ENCODE measurements around the gene NUB1. TPM values are rescaled to one million over a fixed set of nuclear protein-coding genes. Genes with fewer than 3 reads are reported as not detected.

Gene NUB1
- total RNA-seq, 2 donors from 2014 or later: 79.0 to 84.1 TPM

DNA sequence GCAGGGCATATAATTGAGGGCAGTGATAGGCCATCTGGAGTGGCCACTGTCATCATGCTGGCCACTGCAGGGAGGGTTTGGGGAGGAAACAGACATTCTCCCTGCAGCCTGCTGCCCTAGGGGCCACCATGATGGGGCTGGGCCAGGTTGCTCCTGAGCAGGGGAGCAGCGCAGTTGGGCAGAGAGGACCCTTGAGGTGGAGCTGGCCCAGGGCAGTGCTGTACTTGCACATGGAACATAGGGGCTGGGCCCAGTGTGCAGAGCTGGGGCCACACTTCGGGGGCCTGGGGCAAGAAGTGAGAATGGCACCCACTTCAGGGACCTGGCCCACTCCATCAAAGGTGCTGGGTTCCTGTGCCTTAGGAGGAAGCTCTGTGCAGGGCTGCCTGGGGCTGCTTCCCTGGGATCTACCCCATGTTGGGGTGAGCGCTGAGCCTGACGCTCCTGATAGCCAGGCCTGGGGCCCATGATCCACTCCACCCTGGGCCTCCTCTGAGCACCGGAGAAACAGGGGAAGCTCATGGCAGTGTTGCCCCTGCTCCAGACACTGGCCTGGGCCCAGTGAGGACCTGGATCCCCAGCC is 21.3 kb upstream of the NUB1 start:
- H3K27me3 Mint-ChIP-seq (ENCODE audit: low read depth): peaks cover 13% of the 10 kb centered on the region
- no peak overlapping the region for H3K4me3 Mint-ChIP-seq

DNA sequence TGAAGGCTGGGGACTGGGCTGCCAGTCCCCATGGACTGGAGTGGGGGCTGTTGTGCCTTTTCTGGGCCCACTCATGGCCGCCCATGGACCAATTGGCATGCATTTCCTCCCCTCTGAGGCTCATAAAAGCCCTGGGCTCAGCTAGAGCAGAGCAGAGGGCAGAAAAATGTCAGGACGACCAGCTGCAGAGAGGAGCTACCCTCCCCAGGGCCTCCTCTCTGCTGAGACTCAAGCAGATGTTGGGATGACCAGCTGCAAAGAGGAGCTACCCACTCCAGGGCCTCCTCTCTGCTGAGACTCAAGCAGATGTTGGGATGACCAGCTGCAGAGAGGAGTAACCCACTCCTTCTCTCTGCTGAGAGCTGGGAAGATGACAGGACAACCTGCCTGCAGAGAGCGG is 20.3 kb upstream of the NUB1 start:
- Mint-ChIP-seq H3K4me1 (ENCODE audit: low read depth) (no peaks in the 10 kb centered on the region), H3K27ac (no peak overlapping the region), H3K4me3 (no peak overlapping the region), H3K9me3 (peaks cover 5 to 10% of the 10 kb centered on the region in 2 donors), H3K36me3 (ENCODE audit: insufficient read depth in 2 of 2) (peaks cover 6 to 10% of the 10 kb centered on the region in 2 donors), H3K27me3 (ENCODE audit: low read depth) (peaks cover 13% of the 10 kb centered on the region)
- DNase-seq (no peak), ATAC-seq (replicated peaks in 1 of 2) (no peak)

More for the DNA sequence above, 21.3 kb upstream of the NUB1 start:
- Mint-ChIP-seq H3K27ac (no peak overlapping the region), H3K36me3 (ENCODE audit: insufficient read depth in 2 of 2) (peaks cover 6 to 10% of the 10 kb centered on the region in 2 donors), H3K4me1 (ENCODE audit: low read depth) (peaks cover under 1% of the 10 kb centered on the region), H3K9me3 (peaks cover 5 to 10% of the 10 kb centered on the region in 2 donors)
- DNase-seq (no peak), ATAC-seq (replicated peaks in 1 of 2) (no peak)

DNA sequence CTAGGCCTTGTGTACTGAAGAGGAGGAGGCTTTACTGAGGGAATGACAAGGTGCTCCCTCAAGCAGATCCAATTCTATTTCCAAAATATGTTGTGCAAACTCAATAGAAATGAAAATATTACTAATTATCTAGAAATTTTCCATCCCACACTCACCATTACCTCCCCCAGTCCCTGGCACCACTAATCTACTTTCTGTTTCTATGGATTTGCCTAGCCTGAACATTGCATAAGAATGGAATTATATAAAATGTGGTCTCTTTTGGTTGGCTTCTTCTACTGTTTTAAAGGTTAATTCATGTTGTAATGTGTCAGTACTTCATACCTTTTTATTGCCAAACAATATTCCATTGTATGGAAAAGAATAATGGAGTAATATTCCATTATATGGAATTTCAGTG is 18.7 kb upstream of the NUB1 start:
- Mint-ChIP-seq H3K4me1 (ENCODE audit: low read depth) (no peaks in the 10 kb centered on the region), H3K36me3 (ENCODE audit: insufficient read depth in 2 of 2) (peaks cover 6 to 12% of the 10 kb centered on the region in 2 donors), H3K4me3 (no peak overlapping the region), H3K27me3 (ENCODE audit: low read depth) (peaks cover 18% of the 10 kb centered on the region), H3K27ac (no peak overlapping the region), H3K9me3 (peaks cover 5 to 12% of the 10 kb centered on the region in 2 donors)
- no peak for DNase-seq
- ATAC-seq (replicated peaks in 1 of 2): no peak

DNA sequence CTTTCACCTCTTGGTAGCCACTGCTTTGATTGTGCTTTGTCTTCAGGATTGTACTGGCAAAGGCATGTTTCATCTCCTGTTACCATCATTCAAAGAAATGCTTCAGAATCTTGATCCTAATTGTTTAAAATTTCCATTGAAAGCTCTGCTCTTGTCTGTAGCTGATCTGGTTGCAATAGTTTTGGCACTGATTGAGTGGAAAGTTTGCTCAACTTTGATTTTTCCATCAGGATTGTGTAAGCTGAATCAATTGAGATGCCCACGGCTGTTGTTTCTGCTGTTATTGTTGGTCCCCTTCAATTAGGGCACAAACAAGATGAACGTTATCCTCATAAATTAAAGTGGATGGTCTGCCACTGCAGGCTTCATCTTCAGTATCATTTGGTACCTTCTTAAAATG is 14.6 kb upstream of the NUB1 start:
- Mint-ChIP-seq H3K27ac (no peak overlapping the region), H3K4me1 (ENCODE audit: low read depth) (no peaks in the 10 kb centered on the region), H3K36me3 (ENCODE audit: insufficient read depth in 2 of 2) (peaks cover 0 to 2% of the 10 kb centered on the region in 2 donors), H3K9me3 (peaks cover 0 to 2% of the 10 kb centered on the region in 2 donors), H3K27me3 (ENCODE audit: low read depth) (peaks cover 18% of the 10 kb centered on the region), H3K4me3 (no peak overlapping the region)
- ATAC-seq (replicated peaks in 1 of 2): no peak
- DNase-seq: no peak

DNA sequence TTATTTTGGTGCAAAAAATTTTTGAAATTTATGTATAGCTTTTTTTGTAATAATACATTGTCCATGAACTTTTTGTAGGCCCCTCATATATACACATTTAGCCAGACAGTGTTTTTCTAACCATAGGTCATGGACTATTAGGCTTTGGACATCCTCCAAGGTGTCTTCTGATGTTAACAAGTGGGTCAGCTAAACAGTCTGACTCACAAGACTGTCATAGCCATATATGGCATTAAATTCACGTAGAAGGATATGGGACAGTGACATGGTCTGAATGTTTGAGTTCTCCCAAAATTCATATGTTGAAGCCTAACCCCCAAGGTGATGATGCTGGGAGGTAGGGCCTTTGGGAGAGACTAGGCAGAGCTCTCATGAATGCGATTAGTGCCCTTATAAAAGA is 14.0 kb upstream of the NUB1 start:
- DNase-seq (no peak), ATAC-seq (replicated peaks in 1 of 2) (no peak)
- Mint-ChIP-seq H3K36me3 (ENCODE audit: insufficient read depth in 2 of 2) (peaks cover 0 to 2% of the 10 kb centered on the region in 2 donors), H3K27me3 (ENCODE audit: low read depth) (peaks cover 18% of the 10 kb centered on the region), H3K4me3 (no peak overlapping the region), H3K9me3 (peaks cover 0 to 2% of the 10 kb centered on the region in 2 donors), H3K4me1 (ENCODE audit: low read depth) (no peaks in the 10 kb centered on the region), H3K27ac (no peak overlapping the region)

DNA sequence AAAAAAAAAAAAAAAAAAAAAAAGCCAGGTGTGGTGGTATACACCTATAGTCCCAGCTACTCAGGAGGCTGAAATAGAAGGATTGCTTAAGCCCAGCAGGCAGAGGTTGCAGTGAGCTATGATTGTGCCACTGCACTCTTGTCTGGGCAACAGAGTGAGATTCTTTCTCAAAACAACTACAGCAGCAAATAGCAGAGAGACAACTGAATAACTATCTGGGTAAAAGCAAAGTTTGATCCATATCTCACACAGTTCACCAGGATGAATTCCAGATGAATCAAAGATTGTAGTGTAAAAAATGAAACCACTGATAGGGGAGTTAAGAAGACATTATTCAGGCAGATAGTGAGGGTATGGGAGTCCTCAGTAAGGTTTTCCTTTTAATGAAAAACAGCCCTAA is 11.4 kb upstream of the NUB1 start:
- H3K27me3 Mint-ChIP-seq (ENCODE audit: low read depth): peaks cover 7% of the 10 kb centered on the region
- ATAC-seq (replicated peaks in 1 of 2): no peak
- H3K4me1 Mint-ChIP-seq (ENCODE audit: low read depth): no peaks in the 10 kb centered on the region
- H3K9me3 Mint-ChIP-seq: peaks cover 0 to 2% of the 10 kb centered on the region in 2 donors
- H3K4me3 Mint-ChIP-seq: no peak overlapping the region
- no peak overlapping the region for H3K27ac Mint-ChIP-seq
- H3K36me3 Mint-ChIP-seq (ENCODE audit: insufficient read depth in 2 of 2): peaks cover 0 to 2% of the 10 kb centered on the region in 2 donors
- no peak for DNase-seq

- no peak for DNase-seq
- Mint-ChIP-seq H3K4me1 (ENCODE audit: low read depth) (no peaks in the 10 kb centered on the region), H3K27ac (no peak overlapping the region), H3K36me3 (ENCODE audit: insufficient read depth in 2 of 2) (peaks cover 0 to 2% of the 10 kb centered on the region in 2 donors), H3K9me3 (peaks cover 0 to 2% of the 10 kb centered on the region in 2 donors), H3K4me3 (no peak overlapping the region), H3K27me3 (ENCODE audit: low read depth) (peaks cover 5% of the 10 kb centered on the region)
- ATAC-seq (replicated peaks in 1 of 2): no peak
These were observed 11.0 kb upstream of the NUB1 start for GRCh38 chr7:151330661-151331060.

DNA sequence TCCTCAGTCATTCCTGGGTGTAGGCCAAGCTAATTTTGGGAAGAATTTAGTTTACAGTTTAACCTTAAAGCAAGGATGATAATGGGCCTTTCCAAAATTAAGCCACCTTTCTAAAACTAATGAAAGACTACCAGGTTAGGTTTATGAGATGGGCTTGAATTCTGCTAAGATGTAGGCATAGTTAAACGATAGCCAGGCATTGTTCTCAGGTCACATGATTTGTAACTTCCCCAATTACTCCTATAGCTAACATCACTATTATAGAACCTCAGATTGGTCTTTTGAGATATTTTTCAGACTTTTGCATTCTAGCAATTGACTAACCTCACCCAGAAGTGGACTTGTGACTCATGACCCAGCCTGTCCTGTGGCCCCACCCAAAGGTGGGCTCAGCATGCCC is 7.0 kb upstream of the NUB1 start:
- Mint-ChIP-seq H3K27me3 (ENCODE audit: low read depth) (no peaks in the 10 kb centered on the region), H3K27ac (no peak overlapping the region), H3K36me3 (ENCODE audit: insufficient read depth in 2 of 2) (peaks cover 0 to 2% of the 10 kb centered on the region in 2 donors), H3K9me3 (peaks cover 0 to 2% of the 10 kb centered on the region in 2 donors), H3K4me1 (ENCODE audit: low read depth) (peaks cover 15% of the 10 kb centered on the region), H3K4me3 (no peak overlapping the region)
- no peak for ATAC-seq (replicated peaks in 1 of 2)
- DNase-seq: no peak

GRCh38 chr7:151336027-151336708 is 5.4 kb upstream of the NUB1 start:
- peak overlapping the region; percentile 3 for H3K27ac Mint-ChIP-seq
- H3K4me3 Mint-ChIP-seq: peak overlapping the region in 1 of 2 donors; percentile 46
- peaks cover 0 to 4% of the 10 kb centered on the region in 2 donors for H3K9me3 Mint-ChIP-seq
- peaks cover 0 to 4% of the 10 kb centered on the region in 2 donors for H3K36me3 Mint-ChIP-seq (ENCODE audit: insufficient read depth in 2 of 2)
- ATAC-seq (replicated peaks in 1 of 2): peak in 1 of 2 donors; percentile 21
- H3K4me1 Mint-ChIP-seq (ENCODE audit: low read depth): peaks cover 31% of the 10 kb centered on the region
- no peaks in the 10 kb centered on the region for H3K27me3 Mint-ChIP-seq (ENCODE audit: low read depth)
- DNase-seq: no peak

DNA sequence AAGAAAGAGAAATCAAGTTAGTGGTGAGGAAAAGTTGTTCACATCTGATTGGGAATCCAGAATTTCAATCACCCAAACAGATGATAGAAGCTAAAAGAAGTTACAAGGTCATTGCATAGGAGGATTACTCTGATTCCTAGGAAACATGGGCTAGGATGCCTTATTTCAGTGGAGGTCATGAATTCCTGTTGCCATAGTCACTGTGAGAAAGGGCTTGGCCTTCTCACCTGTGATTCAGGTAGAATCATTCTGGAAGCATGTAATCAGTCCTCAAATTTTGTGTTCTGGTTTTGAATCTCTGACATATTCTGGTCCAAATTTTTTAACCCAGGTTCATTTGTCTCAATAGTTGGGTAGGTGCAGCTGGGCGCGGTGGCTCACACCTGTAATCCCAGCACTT is 4.3 kb upstream of the NUB1 start:
- ATAC-seq (replicated peaks in 1 of 2): no peak
- H3K27ac Mint-ChIP-seq: no peak overlapping the region
- peaks cover 32% of the 10 kb centered on the region for H3K4me1 Mint-ChIP-seq (ENCODE audit: low read depth)
- peaks cover 0 to 4% of the 10 kb centered on the region in 2 donors for H3K36me3 Mint-ChIP-seq (ENCODE audit: insufficient read depth in 2 of 2)
- H3K9me3 Mint-ChIP-seq: peaks cover 0 to 4% of the 10 kb centered on the region in 2 donors
- H3K27me3 Mint-ChIP-seq (ENCODE audit: low read depth): no peaks in the 10 kb centered on the region
- DNase-seq: no peak
- no peak overlapping the region for H3K4me3 Mint-ChIP-seq

GRCh38 chr7:151338809-151339208 is 2.8 kb upstream of the NUB1 start:
- ATAC-seq (replicated peaks in 1 of 2) (no peak), DNase-seq (no peak)
- H3K4me1 Mint-ChIP-seq (ENCODE audit: low read depth): peaks cover 47% of the 10 kb centered on the region
- no peaks in the 10 kb centered on the region for H3K27me3 Mint-ChIP-seq (ENCODE audit: low read depth)
- no peak overlapping the region for H3K4me3 Mint-ChIP-seq
- H3K27ac Mint-ChIP-seq: no peak overlapping the region
- peaks cover 0 to 4% of the 10 kb centered on the region in 2 donors for H3K36me3 Mint-ChIP-seq (ENCODE audit: insufficient read depth in 2 of 2)
- peaks cover 0 to 4% of the 10 kb centered on the region in 2 donors for H3K9me3 Mint-ChIP-seq

DNA sequence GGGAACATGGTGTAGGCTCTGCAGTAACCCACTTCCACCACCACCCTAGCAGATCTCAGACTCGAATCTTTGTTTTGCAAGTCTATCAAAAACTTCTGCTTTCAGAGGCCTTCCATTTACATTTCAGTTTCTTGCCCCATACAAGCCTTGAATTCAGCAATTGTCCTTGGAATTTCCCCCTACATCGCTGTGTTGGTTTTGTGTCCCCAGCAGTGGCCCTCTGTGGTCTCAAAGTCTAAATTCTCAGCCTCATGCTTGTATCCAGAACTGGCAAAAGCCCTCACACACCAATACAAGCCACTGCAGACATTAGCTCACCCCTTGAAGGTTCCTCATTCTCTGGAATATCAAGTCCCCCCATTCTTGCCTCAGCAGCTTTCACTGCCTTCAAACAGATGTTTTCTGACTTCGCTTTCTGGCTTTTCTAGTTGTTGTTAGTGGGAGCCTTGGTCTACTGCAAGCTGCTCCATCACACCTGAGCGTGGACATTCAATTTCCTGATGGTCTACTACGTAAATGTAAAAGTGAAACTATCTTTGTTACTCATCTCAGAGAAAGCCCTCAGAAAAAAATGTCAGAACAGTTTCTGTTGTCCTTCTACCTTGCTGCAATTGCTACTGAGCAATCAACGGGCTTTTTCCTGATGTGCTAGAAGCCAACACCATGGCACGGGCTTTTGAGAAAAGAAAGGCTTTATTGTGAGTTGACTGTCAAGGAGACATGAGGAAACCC is 1.8 kb upstream of the NUB1 start:
- no peak for DNase-seq
- H3K27me3 Mint-ChIP-seq (ENCODE audit: low read depth): no peaks in the 10 kb centered on the region
- H3K4me1 Mint-ChIP-seq (ENCODE audit: low read depth): peaks cover 48% of the 10 kb centered on the region
- H3K36me3 Mint-ChIP-seq (ENCODE audit: insufficient read depth in 2 of 2): peaks cover 0 to 4% of the 10 kb centered on the region in 2 donors
- peak overlapping the region; percentile 37 to 63 for H3K4me3 Mint-ChIP-seq
- H3K9me3 Mint-ChIP-seq: peaks cover 0 to 4% of the 10 kb centered on the region in 2 donors
- peak overlapping the region; percentile 44 for H3K27ac Mint-ChIP-seq
- peak; percentile 12 to 29 for ATAC-seq (replicated peaks in 1 of 2)

DNA sequence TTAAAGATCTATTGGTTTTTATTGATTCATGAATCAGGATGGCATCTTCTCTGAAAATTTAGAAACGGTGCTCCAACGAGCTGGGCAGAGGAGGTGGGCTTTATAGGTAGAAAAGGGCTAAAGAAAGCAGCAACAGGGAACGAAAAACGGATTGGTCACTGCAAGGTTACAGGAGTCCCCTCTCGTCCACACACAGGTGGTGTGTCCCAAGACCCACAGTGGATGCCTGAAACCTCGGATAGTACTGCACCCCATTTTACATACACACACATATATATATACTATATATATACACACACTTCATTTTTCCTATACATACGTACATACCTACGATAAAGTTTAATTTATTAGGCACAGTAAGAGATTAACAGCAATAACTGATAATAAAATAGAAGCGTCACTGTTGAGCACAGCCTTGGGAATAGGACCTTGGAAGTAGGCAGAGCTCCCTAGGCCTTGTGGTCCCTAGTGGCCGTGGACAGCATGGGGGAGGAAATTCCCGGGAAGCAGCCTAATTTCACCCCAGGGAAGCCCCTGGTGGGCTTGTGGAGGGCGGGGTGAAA is 737 bp upstream of the NUB1 start:
- H3K4me3 Mint-ChIP-seq: peak overlapping the region; percentile 63 to 84
- H3K27ac Mint-ChIP-seq: no peak overlapping the region
- H3K27me3 Mint-ChIP-seq (ENCODE audit: low read depth): no peaks in the 10 kb centered on the region
- DNase-seq: no peak
- peaks cover 0 to 4% of the 10 kb centered on the region in 2 donors for H3K9me3 Mint-ChIP-seq
- ATAC-seq (replicated peaks in 1 of 2): no peak
- H3K36me3 Mint-ChIP-seq (ENCODE audit: insufficient read depth in 2 of 2): peaks cover 0 to 4% of the 10 kb centered on the region in 2 donors
- H3K4me1 Mint-ChIP-seq (ENCODE audit: low read depth): peaks cover 55% of the 10 kb centered on the region

Measured in activated T-cell treated with anti-CD3 and anti-CD28 coated beads, Interleukin-2, amount 50 U/mL, for 72 hours (primary cell).